ENCODE measurements around the gene TMC8. TPM values are rescaled to one million over a fixed set of nuclear protein-coding genes. Genes with fewer than 3 reads are reported as not detected.

TMC8 gene
- total RNA-seq, 6 experiments from 2014 or later, result not detected

GRCh38 chr17:78159575-78160158, 29.1 kb downstream of the TMC8 start:
- Mint-ChIP-seq H3K36me3 (ENCODE audit: low read depth) (no peaks in the 10 kb centered on the region), H3K27me3 (ENCODE audit: insufficient read depth) (peaks cover 9% of the 10 kb centered on the region), H3K27ac (no peak overlapping the region; the same call in 1 of the 2 replicates), H3K4me3 (peak overlapping the region; percentile 18; the same call in 1 of the 2 replicates), H3K4me1 (ENCODE audit: low read depth) (peaks cover 10% of the 10 kb centered on the region), H3K9me3 (no peaks in the 10 kb centered on the region)
- no peak for TF ChIP-seq CTCF (IDR thresholded peaks at IDR 0.05)
- peak; percentile 46 for DNase-seq

- Mint-ChIP-seq H3K4me3 (no peak overlapping the region), H3K9me3 (no peaks in the 10 kb centered on the region), H3K27ac (no peak overlapping the region), H3K4me1 (ENCODE audit: low read depth) (peaks cover 10% of the 10 kb centered on the region), H3K36me3 (ENCODE audit: low read depth) (no peaks in the 10 kb centered on the region), H3K27me3 (ENCODE audit: insufficient read depth) (peaks cover 4% of the 10 kb centered on the region)
- no peak for TF ChIP-seq CTCF (IDR thresholded peaks at IDR 0.05)
- no peak for DNase-seq
Measured at GRCh38 chr17:78163881-78164747, 33.5 kb downstream of the TMC8 start.

GRCh38 chr17:78164748-78165607, 34.4 kb downstream of the TMC8 start:
- Mint-ChIP-seq H3K27me3 (ENCODE audit: insufficient read depth) (peaks cover 4% of the 10 kb centered on the region), H3K4me3 (no peak overlapping the region), H3K27ac (no peak overlapping the region), H3K9me3 (no peaks in the 10 kb centered on the region), H3K4me1 (ENCODE audit: low read depth) (peaks cover 3% of the 10 kb centered on the region), H3K36me3 (ENCODE audit: low read depth) (no peaks in the 10 kb centered on the region)
- no peak for DNase-seq
- TF ChIP-seq CTCF (IDR thresholded peaks at IDR 0.05), result no peak

- H3K4me3 Mint-ChIP-seq, result no peak overlapping the region
- no peaks in the 10 kb centered on the region for H3K36me3 Mint-ChIP-seq (ENCODE audit: low read depth)
- DNase-seq, result no peak
- peaks cover 4% of the 10 kb centered on the region for H3K27me3 Mint-ChIP-seq (ENCODE audit: insufficient read depth)
- no peak overlapping the region for H3K27ac Mint-ChIP-seq
- no peaks in the 10 kb centered on the region for H3K9me3 Mint-ChIP-seq
- TF ChIP-seq CTCF (IDR thresholded peaks at IDR 0.05), result no peak
- H3K4me1 Mint-ChIP-seq (ENCODE audit: low read depth), result no peaks in the 10 kb centered on the region
Measured at GRCh38 chr17:78166416-78166815, 35.8 kb downstream of the TMC8 start.

GRCh38 chr17:78168242-78168902, 37.8 kb downstream of the TMC8 start, which contains the start of gene SYNGR2:
SYNGR2 (plus strand) TSS chr17:78168581; CDS start chr17:78168617, 36 bp downstream.
- Mint-ChIP-seq H3K27me3 (ENCODE audit: insufficient read depth) (peaks cover 4% of the 10 kb centered on the region), H3K27ac (0 out of 2 replicates have a peak within 1 kb of the TSS, but pooled peaks have one; percentile 26), H3K4me1 (ENCODE audit: low read depth) (peaks cover 12% of the 10 kb centered on the region), H3K4me3 (peak within 1 kb of the TSS; percentile 83), H3K36me3 (ENCODE audit: low read depth) (no peaks in the 10 kb centered on the region), H3K9me3 (no peaks in the 10 kb centered on the region)
- peak; percentile 15 for DNase-seq
- no peak for TF ChIP-seq CTCF (IDR thresholded peaks at IDR 0.05)

Data from HFFc6 (cell line).